HepG2 (cell line): ENCODE results near the gene HOXA7. TPM values are rescaled to one million over a fixed set of nuclear protein-coding genes. Genes with fewer than 3 reads are reported as not detected.

Experiments
- E2F1 ChIP-seq: sonication (generic); formaldehyde crosslinking; IDR thresholded peaks from 2 replicates; pipeline ENCODE4 v1.5.0; 2020; ENCODE audit warnings: missing genetic modification reagents
- FOSL2 ChIP-seq: sonication (generic); formaldehyde crosslinking; IDR thresholded peaks from 2 replicates; pipeline ENCODE4 v1.4.0; 2020; ENCODE audit warnings: missing genetic modification reagents
- FOXA3 ChIP-seq: IDR thresholded peaks from 2 replicates; pipeline ENCODE4 v1.6.1; 2016; ENCODE audit warnings: missing genetic modification reagents, missing compliant biosample characterization
- GATAD2A ChIP-seq: IDR thresholded peaks from 2 replicates; pipeline ENCODE4 v1.6.1; 2016
- GZF1 ChIP-seq: sonication (generic); formaldehyde crosslinking; IDR thresholded peaks from 2 replicates; pipeline ENCODE4 v1.5.1; 2020; ENCODE audit warnings: mild to moderate bottlenecking, missing genetic modification reagents
- JUNB ChIP-seq: sonication (generic); formaldehyde crosslinking; IDR thresholded peaks from 2 replicates; pipeline ENCODE4 v1.8.0; 2022; ENCODE audit warnings: missing genetic modification reagents, mild to moderate bottlenecking, borderline replicate concordance
- KDM5A ChIP-seq: fragments of 200-600 bp; sonication (generic); IDR thresholded peaks from 2 replicates; pipeline ENCODE4 v1.7.0; 2018; ENCODE audit warnings: antibody characterized with exemption, mild to moderate bottlenecking, low read length, borderline replicate concordance
- KMT2B ChIP-seq: IDR thresholded peaks from 2 replicates; pipeline ENCODE4 v1.6.1; 2016; ENCODE audit warnings: missing genetic modification reagents, missing compliant biosample characterization
- MIXL1 ChIP-seq: IDR thresholded peaks from 2 replicates; pipeline ENCODE4 v1.6.1; 2016
- MYC ChIP-seq: sonication (generic); formaldehyde crosslinking; IDR thresholded peaks from 2 replicates; pipeline ENCODE4 v1.9.0; 2021; ENCODE audit warnings: missing genetic modification reagents, borderline replicate concordance
- PHF20 ChIP-seq: sonication (generic); formaldehyde crosslinking; IDR thresholded peaks from 2 replicates; pipeline ENCODE4 v1.5.0; 2020; ENCODE audit warnings: mild to moderate bottlenecking, missing genetic modification reagents
- STAT6 ChIP-seq: sonication (generic); formaldehyde crosslinking; IDR thresholded peaks from 2 replicates; pipeline ENCODE4 v1.4.0; 2020; ENCODE audit warnings: missing genetic modification reagents, mild to moderate bottlenecking, borderline replicate concordance
- ZNF282 ChIP-seq: fragments of 450-650 bp; IDR thresholded peaks from 2 replicates; pipeline ENCODE4 v1.6.1; 2018; ENCODE audit not compliant: partially characterized antibody
- ZNF512B ChIP-seq: sonication (generic); formaldehyde crosslinking; IDR thresholded peaks from 2 replicates; pipeline ENCODE4 v1.5.1; 2020; ENCODE audit warnings: missing genetic modification reagents, mild to moderate bottlenecking, borderline replicate concordance
- ZNF652 ChIP-seq: IDR thresholded peaks from 2 replicates; pipeline ENCODE4 v1.6.1; 2016; ENCODE audit warnings: low read depth, borderline replicate concordance
- ZNF761 ChIP-seq: sonication (generic); formaldehyde crosslinking; conservative IDR thresholded peaks from 2 replicates; pipeline ENCODE4 v1.4.0; 2020; ENCODE audit warnings: mild to moderate bottlenecking, missing genetic modification reagents
- polyA plus RNA-seq, 8 experiments: library from polyadenylated mRNA; depleted of rRNA in 3 of 8; stranded (reverse) in 7 of 8; unstranded in 1 of 8; fragments of >200 nt; fragmentation: Illumina TruSeq in 4 of 8; extraction: Trizol in 4 of 8; gene quantifications; 2 replicates each; pipeline versions ENCODE4 v1.2.1 to v1.2.3, GENCODE V29; 2011 to 2016; ENCODE audit warnings: low read depth in 4 of 8, missing spikeins in 1 of 8, mixed read lengths in 1 of 8; ENCODE audit not compliant: insufficient read depth in 1 of 8
- total RNA-seq, 5 experiments: library from RNA; depleted of rRNA; stranded (reverse); fragments of >200 nt; fragmentation: Illumina TruSeq; extraction: Trizol; gene quantifications; 2 replicates each; pipeline ENCODE4 v1.2.3, GENCODE V29; 2016; ENCODE audit warnings: low read depth in 1 of 5
- TF ChIP-seq, protein P1 (sequence below): sonication (generic); formaldehyde crosslinking; IDR thresholded peaks from 2 replicates; pipeline ENCODE4 v1.4.0; 2020; ENCODE audit warnings: missing genetic modification reagents

The HOXA7 gene
- total and polyA plus RNA-seq, 2 of the 13 experiments (the other 11 are each of a cell fraction or from before 2014, with no cell fraction given) = 0.05 TPM; not detected in 1

DNA sequence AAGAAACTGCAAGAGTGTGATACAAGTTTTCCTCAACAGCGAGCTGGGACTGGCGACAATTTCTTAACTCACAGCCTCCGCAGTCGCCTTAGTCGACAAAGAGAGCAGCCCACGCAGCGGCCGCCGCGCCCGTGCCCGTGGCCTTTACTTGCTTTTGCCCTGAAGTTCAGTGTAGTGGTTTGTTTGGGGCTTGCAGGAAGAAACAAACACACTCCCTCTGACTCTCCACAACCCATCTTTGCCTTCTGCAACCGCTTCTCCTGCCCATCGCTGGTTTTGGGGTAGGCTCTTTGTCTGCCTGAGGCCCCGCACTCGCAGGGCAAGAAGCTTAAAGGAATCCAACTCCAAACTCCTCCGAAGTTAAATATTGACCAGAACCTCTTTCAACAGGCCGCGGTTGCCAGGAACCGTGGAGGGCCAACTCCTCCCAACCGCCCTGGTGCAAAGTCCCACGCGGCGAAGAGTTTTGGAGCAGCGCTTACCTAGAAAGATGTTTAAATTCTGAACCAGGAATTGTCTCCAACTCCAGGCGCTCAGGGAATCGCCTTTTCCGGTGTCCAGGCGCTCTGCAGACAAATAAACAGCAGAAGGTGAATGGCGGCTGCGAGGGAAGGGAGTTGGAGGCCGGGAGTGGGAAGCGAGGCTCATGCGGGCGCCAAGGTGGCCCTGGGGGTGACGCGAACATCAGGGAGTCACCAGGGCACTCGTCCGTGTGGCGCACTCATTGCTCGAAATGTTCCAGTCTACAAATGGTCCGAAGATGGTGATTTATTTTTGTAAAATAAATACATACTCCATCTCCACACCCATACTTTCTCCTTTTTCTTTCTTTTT is 34.2 kb downstream of the HOXA7 start (continued):
- TF ChIP-seq, protein P1, sequence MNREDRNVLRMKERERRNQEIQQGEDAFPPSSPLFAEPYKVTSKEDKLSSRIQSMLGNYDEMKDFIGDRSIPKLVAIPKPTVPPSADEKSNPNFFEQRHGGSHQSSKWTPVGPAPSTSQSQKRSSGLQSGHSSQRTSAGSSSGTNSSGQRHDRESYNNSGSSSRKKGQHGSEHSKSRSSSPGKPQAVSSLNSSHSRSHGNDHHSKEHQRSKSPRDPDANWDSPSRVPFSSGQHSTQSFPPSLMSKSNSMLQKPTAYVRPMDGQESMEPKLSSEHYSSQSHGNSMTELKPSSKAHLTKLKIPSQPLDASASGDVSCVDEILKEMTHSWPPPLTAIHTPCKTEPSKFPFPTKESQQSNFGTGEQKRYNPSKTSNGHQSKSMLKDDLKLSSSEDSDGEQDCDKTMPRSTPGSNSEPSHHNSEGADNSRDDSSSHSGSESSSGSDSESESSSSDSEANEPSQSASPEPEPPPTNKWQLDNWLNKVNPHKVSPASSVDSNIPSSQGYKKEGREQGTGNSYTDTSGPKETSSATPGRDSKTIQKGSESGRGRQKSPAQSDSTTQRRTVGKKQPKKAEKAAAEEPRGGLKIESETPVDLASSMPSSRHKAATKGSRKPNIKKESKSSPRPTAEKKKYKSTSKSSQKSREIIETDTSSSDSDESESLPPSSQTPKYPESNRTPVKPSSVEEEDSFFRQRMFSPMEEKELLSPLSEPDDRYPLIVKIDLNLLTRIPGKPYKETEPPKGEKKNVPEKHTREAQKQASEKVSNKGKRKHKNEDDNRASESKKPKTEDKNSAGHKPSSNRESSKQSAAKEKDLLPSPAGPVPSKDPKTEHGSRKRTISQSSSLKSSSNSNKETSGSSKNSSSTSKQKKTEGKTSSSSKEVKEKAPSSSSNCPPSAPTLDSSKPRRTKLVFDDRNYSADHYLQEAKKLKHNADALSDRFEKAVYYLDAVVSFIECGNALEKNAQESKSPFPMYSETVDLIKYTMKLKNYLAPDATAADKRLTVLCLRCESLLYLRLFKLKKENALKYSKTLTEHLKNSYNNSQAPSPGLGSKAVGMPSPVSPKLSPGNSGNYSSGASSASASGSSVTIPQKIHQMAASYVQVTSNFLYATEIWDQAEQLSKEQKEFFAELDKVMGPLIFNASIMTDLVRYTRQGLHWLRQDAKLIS (CRISPR knock-in tag) = no peak
- TF ChIP-seq ZNF761 (CRISPR knock-in tag) = no peak
- TF ChIP-seq STAT6 (CRISPR knock-in tag) = no peak; the same call in 1 of the 2 replicates
- no peak for TF ChIP-seq ZNF282
- TF ChIP-seq GZF1 = no peak; the same call in none of the 2 replicates
- TF ChIP-seq ZNF512B (CRISPR knock-in tag) = no peak
- peak; percentile 74; the same call in 1 of the 2 replicates for TF ChIP-seq MYC (CRISPR knock-in tag)
- TF ChIP-seq MIXL1 (CRISPR knock-in tag) = no peak
- peak; percentile 69 for TF ChIP-seq FOXA3 (CRISPR knock-in tag)
- TF ChIP-seq KMT2B (CRISPR knock-in tag) = no peak; the same call in 1 of the 2 replicates
- 0 out of 2 replicates have a peak, but pooled peaks have one; percentile 44 for TF ChIP-seq PHF20 (CRISPR knock-in tag)
- TF ChIP-seq JUNB (CRISPR knock-in tag) = no peak; the same call in 1 of the 2 replicates
- TF ChIP-seq KDM5A = no peak
- peak; percentile 41; the same call in 1 of the 2 replicates for TF ChIP-seq FOSL2 (CRISPR knock-in tag)
- no peak for TF ChIP-seq ZNF652 (CRISPR knock-in tag)
- no peak for TF ChIP-seq E2F1 (CRISPR knock-in tag)
- peak; percentile 67 for TF ChIP-seq GATAD2A
